Suprapubic skin (tissue), 3 donors: ENCODE measurements around the gene ECD.

Experiments
- EP300 ChIP-seq: sonication (generic); formaldehyde crosslinking; IDR thresholded peaks from one replicate; pipeline ENCODE4 v1.6.1; 2017; ENCODE audit warnings: antibody characterized with exemption
- POLR2A ChIP-seq, 2 donors: fragments of 450-650 bp; IDR thresholded peaks; one replicate each; pipeline ENCODE4 v1.6.1; 2017; ENCODE audit warnings: antibody characterized with exemption in 2 of 2, mild to moderate bottlenecking in 2 of 2, moderate library complexity in 2 of 2
- TF ChIP-seq, protein P1 (sequence below), 2 donors: fragments of 200-600 bp in 1 of 2; fragments of 450-650 bp in 1 of 2; sonication (generic) in 1 of 2; IDR thresholded peaks; one replicate each; pipeline ENCODE4 v1.5.1; 2016 to 2019; ENCODE audit warnings: antibody characterized with exemption in 2 of 2, mild to moderate bottlenecking in 1 of 2, moderate library complexity in 1 of 2

DNA sequence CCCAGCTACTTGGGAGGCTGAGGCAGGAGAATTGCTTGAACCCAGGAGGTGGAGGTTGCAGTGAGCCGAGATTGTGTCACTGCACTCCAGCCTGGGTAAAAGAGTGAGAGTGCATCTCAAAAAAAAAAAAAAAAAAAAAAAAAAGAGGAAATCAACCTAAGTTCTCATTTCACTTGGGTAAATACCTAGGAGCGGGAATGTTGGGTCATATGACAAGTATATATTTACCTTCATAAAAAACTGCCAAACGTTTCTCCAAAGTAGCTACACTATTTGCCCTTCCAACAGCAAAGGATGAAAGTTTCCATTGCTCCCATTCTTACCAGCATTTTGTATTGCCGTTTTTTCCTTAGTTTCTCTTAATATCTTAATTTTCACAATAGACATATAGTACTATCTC is 81.0 kb downstream of the ECD start:
- TF ChIP-seq, protein P1, sequence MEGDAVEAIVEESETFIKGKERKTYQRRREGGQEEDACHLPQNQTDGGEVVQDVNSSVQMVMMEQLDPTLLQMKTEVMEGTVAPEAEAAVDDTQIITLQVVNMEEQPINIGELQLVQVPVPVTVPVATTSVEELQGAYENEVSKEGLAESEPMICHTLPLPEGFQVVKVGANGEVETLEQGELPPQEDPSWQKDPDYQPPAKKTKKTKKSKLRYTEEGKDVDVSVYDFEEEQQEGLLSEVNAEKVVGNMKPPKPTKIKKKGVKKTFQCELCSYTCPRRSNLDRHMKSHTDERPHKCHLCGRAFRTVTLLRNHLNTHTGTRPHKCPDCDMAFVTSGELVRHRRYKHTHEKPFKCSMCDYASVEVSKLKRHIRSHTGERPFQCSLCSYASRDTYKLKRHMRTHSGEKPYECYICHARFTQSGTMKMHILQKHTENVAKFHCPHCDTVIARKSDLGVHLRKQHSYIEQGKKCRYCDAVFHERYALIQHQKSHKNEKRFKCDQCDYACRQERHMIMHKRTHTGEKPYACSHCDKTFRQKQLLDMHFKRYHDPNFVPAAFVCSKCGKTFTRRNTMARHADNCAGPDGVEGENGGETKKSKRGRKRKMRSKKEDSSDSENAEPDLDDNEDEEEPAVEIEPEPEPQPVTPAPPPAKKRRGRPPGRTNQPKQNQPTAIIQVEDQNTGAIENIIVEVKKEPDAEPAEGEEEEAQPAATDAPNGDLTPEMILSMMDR (IDR thresholded peaks at IDR 0.05), result no peak
- no peak for TF ChIP-seq POLR2A (IDR thresholded peaks at IDR 0.05)
- no peak for TF ChIP-seq EP300
